IMR-90 (cell line): Measurements from ENCODE around the gene RAB26. TPM values are rescaled to one million over a fixed set of nuclear protein-coding genes. Genes with fewer than 3 reads are reported as not detected.

Experiments
- ATAC-seq: fragments of 200-7000 bp; cut with Tn5 transposase; 2 replicates; pipeline ENCODE4 v1.9.1; 2020; ENCODE audit warnings: low read depth, mild to moderate bottlenecking, moderate library complexity
- BruUV-seq: library from RNA; stranded (reverse); fragments of 400-500 nt; replicated peaks from 2 replicates; lab custom pipeline; 2021; lab: Mats Ljungman, UMichigan
- CTCF ChIA-PET: fragments of 300-600 bp; formaldehyde crosslinking; extraction: SDS; loops from one replicate; lab custom pipeline; 2021; ENCODE audit warnings: antibody characterized with exemption; lab: Yijun Ruan, JAX
- POLR2A ChIA-PET: fragments of 300-600 bp; sonication (Branson Sonifier 250); formaldehyde crosslinking; loops from one replicate; lab custom pipeline; 2022; ENCODE audit warnings: antibody characterized with exemption; ENCODE audit not compliant: unreplicated experiment; lab: Charles Lee
- DNase-seq: peaks from one replicate; pipeline ENCODE4 v3.0.0; 2013
- H2AFZ ChIP-seq: replicated peaks from 2 replicates; pipeline ENCODE3; 2013; ENCODE audit warnings: low read length, mild to moderate bottlenecking; ENCODE audit not compliant: poor library complexity
- H2AK5ac ChIP-seq: 2 replicates; pipeline ENCODE4 v1.6.1; 2013; ENCODE audit warnings: low read depth, low read length, inconsistent platforms
- H2AK9ac ChIP-seq: replicated peaks from 2 replicates; pipeline ENCODE3; 2013; ENCODE audit warnings: mild to moderate bottlenecking, low read depth, low read length, moderate library complexity; ENCODE audit not compliant: poor library complexity
- H2BK120ac ChIP-seq: 2 replicates; pipeline ENCODE4 v1.6.1; 2013; ENCODE audit warnings: low read depth, low read length, inconsistent platforms
- H2BK15ac ChIP-seq: 3 replicates; pipeline ENCODE4 v1.6.1; 2013; ENCODE audit warnings: low read depth, low read length, inconsistent platforms
- H2BK20ac ChIP-seq: 2 replicates; pipeline ENCODE4 v1.6.1; 2013; ENCODE audit warnings: low read depth, mild to moderate bottlenecking, inconsistent platforms, low read length, moderate library complexity
- H2BK5ac ChIP-seq: 2 replicates; pipeline ENCODE4 v1.6.1; 2013; ENCODE audit warnings: mild to moderate bottlenecking, low read depth, low read length, inconsistent platforms; ENCODE audit not compliant: poor library complexity, severe bottlenecking
- H3K14ac ChIP-seq: replicated peaks from 2 replicates; pipeline ENCODE4 v1.6.1; 2013; ENCODE audit warnings: low read depth, low read length, inconsistent platforms
- H3K18ac ChIP-seq: 2 replicates; pipeline ENCODE4 v1.6.1; 2013; ENCODE audit warnings: low read depth, low read length, control low read depth
- H3K23ac ChIP-seq: 2 replicates; pipeline ENCODE4 v1.6.1; 2013; ENCODE audit warnings: low read depth, low read length, inconsistent platforms
- H3K27ac ChIP-seq: 2 replicates; pipeline ENCODE4 v1.5.1; 2013; ENCODE audit warnings: mild to moderate bottlenecking, control low read depth, low read length; ENCODE audit not compliant: insufficient read depth
- H3K27me3 ChIP-seq: 2 replicates; pipeline ENCODE4 v1.6.1; 2013; ENCODE audit warnings: low read length; ENCODE audit not compliant: control insufficient read depth, insufficient read depth
- H3K36me3 ChIP-seq: 2 replicates; pipeline ENCODE4 v1.6.1; 2013; ENCODE audit warnings: low read length, mixed read lengths; ENCODE audit not compliant: control insufficient read depth, insufficient read depth
- H3K4ac ChIP-seq: 2 replicates; pipeline ENCODE4 v1.6.1; 2013; ENCODE audit warnings: low read depth, low read length, inconsistent platforms
- H3K4me1 ChIP-seq: 2 replicates; pipeline ENCODE4 v1.6.1; 2013; ENCODE audit warnings: low read length, mixed read lengths; ENCODE audit not compliant: control insufficient read depth, insufficient read depth
- H3K4me2 ChIP-seq: 2 replicates; pipeline ENCODE4 v1.6.1; 2013; ENCODE audit warnings: low read depth, mild to moderate bottlenecking, control low read depth, low read length, moderate library complexity
- H3K4me3 ChIP-seq: 2 replicates; pipeline ENCODE4 v1.5.1; 2013; ENCODE audit warnings: low read depth, mild to moderate bottlenecking, control low read depth, low read length, moderate library complexity; ENCODE audit not compliant: insufficient read depth
- H3K56ac ChIP-seq: 2 replicates; pipeline ENCODE4 v1.6.1; 2013; ENCODE audit warnings: low read length, inconsistent platforms; ENCODE audit not compliant: insufficient read depth; ENCODE audit errors: extremely low read depth
- H3K79me1 ChIP-seq, 2 experiments: 2 replicates each; pipeline ENCODE4 v1.6.1; 2013; ENCODE audit warnings: low read length in 2 of 2, inconsistent platforms in 1 of 2, low read depth in 1 of 2
- H3K9ac ChIP-seq: 2 replicates; pipeline ENCODE4 v1.6.1; 2013; ENCODE audit warnings: low read depth, low read length, control low read depth
- H3K9me1 ChIP-seq: 2 replicates; pipeline ENCODE4 v1.6.1; 2013; ENCODE audit warnings: low read length, inconsistent platforms; ENCODE audit not compliant: insufficient read depth
- H3K9me3 ChIP-seq: 2 replicates; pipeline ENCODE4 v1.6.1; 2013; ENCODE audit warnings: low read length; ENCODE audit not compliant: control insufficient read depth, insufficient read depth
- H4K20me1 ChIP-seq: 2 replicates; pipeline ENCODE4 v1.6.1; 2013; ENCODE audit warnings: low read length, inconsistent platforms; ENCODE audit not compliant: insufficient read depth
- H4K5ac ChIP-seq: 2 replicates; pipeline ENCODE4 v1.6.1; 2013; ENCODE audit warnings: mild to moderate bottlenecking, low read depth, low read length, control low read depth
- H4K8ac ChIP-seq, 2 experiments: 2 replicates each; pipeline ENCODE4 v1.6.1; 2013; ENCODE audit warnings: low read depth in 2 of 2, low read length in 2 of 2, control low read depth in 1 of 2, inconsistent platforms in 1 of 2
- H4K91ac ChIP-seq: 2 replicates; pipeline ENCODE4 v1.6.1; 2013; ENCODE audit warnings: low read depth, low read length, inconsistent platforms; ENCODE audit not compliant: insufficient read depth
- BHLHE40 ChIP-seq: fragments of 150-350 bp; IDR thresholded peaks from 2 replicates; pipeline ENCODE4 v1.6.1; 2016; ENCODE audit warnings: mild to moderate bottlenecking, low read depth, low read length
- CEBPB ChIP-seq: IDR thresholded peaks from 2 replicates; pipeline ENCODE4 v1.6.1; 2012; ENCODE audit warnings: low read depth, low read length, improper control_type of control experiment
- FOS ChIP-seq: fragments of 150-350 bp; IDR thresholded peaks from 2 replicates; pipeline ENCODE4 v1.6.1; 2016; ENCODE audit warnings: low read depth, low read length
- MAFK ChIP-seq: IDR thresholded peaks from 2 replicates; pipeline ENCODE4 v1.6.1; 2012; ENCODE audit warnings: low read depth, low read length, improper control_type of control experiment
- MAZ ChIP-seq: IDR thresholded peaks from 2 replicates; pipeline ENCODE4 v1.6.1; 2012; ENCODE audit warnings: low read depth, mild to moderate bottlenecking, low read length, improper control_type of control experiment, moderate library complexity, borderline replicate concordance
- MXI1 ChIP-seq: IDR thresholded peaks from 2 replicates; pipeline ENCODE4 v1.6.1; 2012; ENCODE audit warnings: low read depth, mild to moderate bottlenecking, low read length, moderate library complexity, borderline replicate concordance
- RAD21 ChIP-seq: IDR thresholded peaks from 2 replicates; pipeline ENCODE4 v1.6.1; 2012; ENCODE audit warnings: low read length, improper control_type of control experiment
- RCOR1 ChIP-seq: IDR thresholded peaks from 2 replicates; pipeline ENCODE4 v1.6.1; 2012; ENCODE audit warnings: mild to moderate bottlenecking, low read length, improper control_type of control experiment; ENCODE audit not compliant: insufficient replicate concordance
- SMC3 ChIP-seq: fragments of 150-350 bp; IDR thresholded peaks from 2 replicates; pipeline ENCODE4 v1.6.1; 2016; ENCODE audit warnings: low read depth, mild to moderate bottlenecking, antibody characterized with exemption, low read length, moderate library complexity
- WGBS, 2 experiments: methylation state at CpG; one replicate each; pipeline versions ENCODE4 v1.1.5 to v1.1.7; 2013; ENCODE audit warnings: missing lambda C conversion rate in 2 of 2; ENCODE audit not compliant: insufficient read length in 1 of 2; ENCODE audit errors: extremely low coverage in 2 of 2; 5-methylcytosine and 5-hydroxymethylcytosine counted together
- dilution Hi-C: fragments of 300-500 bp; cut with HindIII; formaldehyde crosslinking; loops from one replicate; pipeline ENCODE4 v1.14.3; 2018; ENCODE audit warnings: low sequenced_read_pairs; ENCODE audit not compliant: unreplicated experiment
- in situ Hi-C: fragments of 300-500 bp; cut with MboI; formaldehyde crosslinking; loops from 3 replicates; pipeline ENCODE4 v1.14.3; 2019; ENCODE audit warnings: low sequenced_read_pairs, inconsistent platforms, mixed read lengths
- intact Hi-C: fragments of 100-400 bp; cut with micrococcal nuclease; formaldehyde crosslinking; loops from 2 replicates; pipeline ENCODE4 v1.10.0; 2022
- polyA plus RNA-seq, 3 experiments: library from polyadenylated mRNA; depleted of rRNA; stranded (reverse); fragments of >200 nt; gene quantifications; 2 replicates each; pipeline ENCODE4 v1.2.3, GENCODE V29; 2012; ENCODE audit warnings: low replicate concordance in 1 of 3
- total RNA-seq: library from RNA; depleted of rRNA; stranded (reverse); fragments of >200 nt; gene quantifications from 2 replicates; pipeline ENCODE4 v1.2.3, GENCODE V29; 2012

The RAB26 gene
- total and polyA plus RNA-seq, 2 of the 4 experiments (the other 2 are of a cell fraction), result 1.1 to 4.5 TPM

- in situ Hi-C loops, result no loop called here
Observed at GRCh38 chr16:2166263-2167067, 18.0 kb downstream of the RAB26 start.

More at GRCh38 chr16:2166263-2167067, 18.0 kb downstream of the RAB26 start:
- no peaks in the 10 kb centered on the region for H3K9me3 ChIP-seq
- no peak overlapping the region for H3K18ac ChIP-seq
- H2AK5ac ChIP-seq, result no peak overlapping the region
- no peak overlapping the region for H3K23ac ChIP-seq
- intact Hi-C loops, result no loop called here
- peaks cover 46% of the 10 kb centered on the region for H4K20me1 ChIP-seq
- H3K36me3 ChIP-seq, result peaks cover 41% of the 10 kb centered on the region
- no peaks in the 10 kb centered on the region for H3K27me3 ChIP-seq
- DNase-seq (no peak), ATAC-seq (no peak)
- no peak overlapping the region for H4K8ac ChIP-seq
- H2BK20ac ChIP-seq, result no peak overlapping the region
- H3K27ac ChIP-seq, result no peak overlapping the region
- H4K5ac ChIP-seq, result no peak overlapping the region
- no peak overlapping the region for H4K91ac ChIP-seq
- no peak overlapping the region for H3K9ac ChIP-seq
- CTCF ChIA-PET, result no interaction called here
- no peak overlapping the region for H3K4me3 ChIP-seq
- no peak overlapping the region for H2BK5ac ChIP-seq
- peaks cover 0 to 32% of the 10 kb centered on the region in 2 experiments for H3K79me1 ChIP-seq
- dilution Hi-C loops, result no loop called here
- 0 out of 2 replicates have a peak, but pooled peaks cover 2% of the 10 kb centered on the region for H3K9me1 ChIP-seq
- H2AK9ac ChIP-seq, result no peak overlapping the region
- no peak overlapping the region for H2BK120ac ChIP-seq
- H3K4ac ChIP-seq, result no peak overlapping the region
- no peak overlapping the region for H2AFZ ChIP-seq
- no peak for TF ChIP-seq FOS
- TF ChIP-seq RCOR1, result no peak
- no peak for TF ChIP-seq MAZ
- no peak for TF ChIP-seq CEBPB
- TF ChIP-seq MAFK, result no peak
- no peak for TF ChIP-seq BHLHE40
- TF ChIP-seq SMC3, result no peak
- TF ChIP-seq RAD21, result no peak
- no peak for TF ChIP-seq MXI1
- no peak overlapping the region for H3K4me2 ChIP-seq
- no TSS peak for BruUV-seq
- H3K56ac ChIP-seq, result no peak overlapping the region
- H3K14ac ChIP-seq, result no peak overlapping the region
- H3K4me1 ChIP-seq, result peaks cover 3% of the 10 kb centered on the region; the same call in 1 of the 2 replicates
- no peak overlapping the region for H2BK15ac ChIP-seq
- WGBS, 2 experiments, result 100% methylated on average over 2 of the region's 17 CpGs; no CpG with 5 or more reads in 1 of the 2 experiments
- POLR2A ChIA-PET, result no interaction called here
